Measurements from ENCODE around the gene GSTM2. TPM values are rescaled to one million over a fixed set of nuclear protein-coding genes. Genes with fewer than 3 reads are reported as not detected.

Gene GSTM2
- total RNA-seq, 1 donor from 2014 or later, result 76.9 TPM

DNA sequence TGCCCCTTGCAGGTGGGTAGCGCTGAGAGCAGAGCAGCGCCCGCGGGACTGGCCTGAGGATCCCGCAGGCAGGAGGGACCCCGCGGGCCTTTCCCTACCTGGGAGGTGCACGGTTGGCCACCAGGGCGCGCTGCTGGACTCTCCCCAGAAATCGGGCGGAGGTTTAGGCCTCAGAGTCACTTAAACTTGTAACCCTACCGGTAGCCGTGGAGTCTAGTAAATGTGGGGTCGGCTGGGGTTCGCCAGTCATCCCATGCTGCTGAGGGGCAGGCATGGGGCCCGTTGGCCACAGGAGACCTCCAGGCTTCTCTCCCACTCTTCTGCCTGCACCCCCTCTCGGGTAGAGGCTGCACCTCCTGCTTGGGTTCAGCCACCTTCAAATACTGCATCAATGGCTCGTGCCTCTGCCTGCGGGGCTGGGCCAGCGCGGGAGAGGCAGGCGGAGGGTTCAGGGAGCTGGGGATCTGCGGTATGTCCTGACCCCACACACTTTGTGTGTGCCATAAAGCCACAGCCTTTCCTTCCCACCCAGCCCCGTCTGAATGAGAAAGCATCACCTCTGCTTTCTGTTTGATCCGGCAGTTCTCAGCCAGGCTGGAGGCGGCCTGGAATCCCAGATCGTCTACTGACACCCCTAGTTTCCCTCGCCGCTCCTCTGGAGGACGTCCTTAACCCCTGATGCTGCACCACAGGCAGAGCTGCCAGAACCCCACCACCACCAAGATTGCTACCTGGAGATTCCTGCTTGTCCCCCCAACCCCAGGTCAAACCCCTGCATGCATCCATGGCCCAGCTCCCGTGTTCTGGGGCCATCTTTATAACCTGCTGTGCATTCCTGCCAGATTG lies 24.2 kb upstream of the GSTM2 start:
- Mint-ChIP-seq H3K27me3 (peaks cover 17% of the 10 kb centered on the region), H3K27ac (no peak overlapping the region), H3K4me1 (ENCODE audit: low read depth) (peaks cover 15% of the 10 kb centered on the region), H3K36me3 (ENCODE audit: insufficient read depth) (peaks cover 4% of the 10 kb centered on the region), H3K9me3 (ENCODE audit: low read depth) (peaks cover 11% of the 10 kb centered on the region), H3K4me3 (ENCODE audit: low read depth) (no peak overlapping the region)
- peak; percentile 88 for DNase-seq (ENCODE audit: low spot score, unreplicated experiment)
- peak; percentile 93 for TF ChIP-seq CTCF (IDR thresholded peaks at IDR 0.05; ENCODE audit: unreplicated experiment)

DNA sequence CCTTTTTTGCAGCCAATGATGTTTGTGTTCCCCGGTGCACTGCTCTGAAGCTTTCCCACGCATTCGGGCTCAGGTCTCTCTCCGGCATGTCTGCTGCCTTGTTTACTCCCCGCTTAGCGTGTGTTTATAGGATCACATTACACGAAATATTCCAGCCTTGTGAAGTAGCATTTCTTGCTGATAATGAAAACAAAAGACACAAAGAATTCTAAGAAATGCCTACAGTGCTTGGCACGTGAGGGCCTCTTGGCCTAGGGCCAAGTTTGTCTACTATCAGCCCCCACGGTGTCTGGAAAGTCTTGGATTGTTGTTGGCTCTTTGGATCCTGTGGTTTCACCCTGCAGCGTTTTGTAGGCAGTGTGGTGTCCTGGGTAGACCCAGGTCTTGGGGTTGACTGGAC lies 23.2 kb upstream of the GSTM2 start:
- H3K9me3 Mint-ChIP-seq (ENCODE audit: low read depth), result peaks cover 11% of the 10 kb centered on the region
- peaks cover 4% of the 10 kb centered on the region for H3K36me3 Mint-ChIP-seq (ENCODE audit: insufficient read depth)
- H3K27ac Mint-ChIP-seq, result peak overlapping the region; percentile 84
- H3K4me3 Mint-ChIP-seq (ENCODE audit: low read depth), result no peak overlapping the region
- TF ChIP-seq CTCF (IDR thresholded peaks at IDR 0.05; ENCODE audit: unreplicated experiment), result no peak
- DNase-seq (ENCODE audit: low spot score, unreplicated experiment), result no peak
- H3K27me3 Mint-ChIP-seq, result peaks cover 17% of the 10 kb centered on the region
- peaks cover 10% of the 10 kb centered on the region for H3K4me1 Mint-ChIP-seq (ENCODE audit: low read depth)

DNA sequence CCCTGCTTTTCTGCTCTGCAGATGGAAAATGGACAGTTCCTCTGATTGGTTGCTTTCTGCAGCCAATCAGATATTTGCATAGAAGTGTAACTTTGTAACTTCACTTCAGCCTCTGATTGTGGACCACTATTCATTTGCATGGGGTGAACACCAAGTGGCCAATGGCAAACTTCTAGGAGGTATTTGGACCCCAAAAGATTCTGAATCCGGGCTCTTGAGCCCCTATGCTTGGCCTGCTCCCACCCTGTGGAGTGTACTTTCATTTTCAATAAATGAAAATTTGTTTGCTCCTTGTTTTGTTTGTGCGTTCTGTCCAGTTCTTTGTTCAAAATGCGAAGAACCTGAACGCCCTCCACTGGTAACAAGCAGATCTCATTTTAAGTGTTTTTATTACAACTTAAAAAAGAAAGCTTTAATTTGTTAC lies 18.4 kb upstream of the GSTM2 start:
- Mint-ChIP-seq H3K9me3 (ENCODE audit: low read depth) (peaks cover 11% of the 10 kb centered on the region), H3K36me3 (ENCODE audit: insufficient read depth) (peaks cover 4% of the 10 kb centered on the region), H3K27ac (no peak overlapping the region), H3K4me1 (ENCODE audit: low read depth) (peaks cover 15% of the 10 kb centered on the region), H3K27me3 (peaks cover 29% of the 10 kb centered on the region), H3K4me3 (ENCODE audit: low read depth) (no peak overlapping the region)
- no peak for DNase-seq (ENCODE audit: low spot score, unreplicated experiment)
- TF ChIP-seq CTCF (IDR thresholded peaks at IDR 0.05; ENCODE audit: unreplicated experiment), result no peak

DNA sequence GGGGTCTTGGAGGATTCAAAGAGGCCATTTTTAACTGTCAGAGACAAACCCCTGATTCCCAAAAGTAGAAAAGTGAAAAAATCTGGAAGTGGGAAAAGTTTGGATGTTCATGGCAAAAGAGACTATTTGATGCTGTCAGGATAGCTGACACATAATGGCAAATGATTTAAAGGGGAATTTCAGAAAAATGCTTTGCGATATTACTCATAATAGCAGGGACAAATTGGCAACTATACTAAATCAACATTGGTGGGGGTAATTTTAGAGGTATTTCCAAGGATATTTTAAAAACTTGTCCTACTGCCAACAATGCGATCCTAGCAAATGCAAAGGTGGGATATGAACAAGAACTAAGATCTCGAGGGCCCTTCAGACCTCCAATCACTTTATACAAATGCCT lies 17.2 kb upstream of the GSTM2 start:
- no peak for TF ChIP-seq CTCF (IDR thresholded peaks at IDR 0.05; ENCODE audit: unreplicated experiment)
- H3K4me1 Mint-ChIP-seq (ENCODE audit: low read depth), result peaks cover 17% of the 10 kb centered on the region
- peaks cover 4% of the 10 kb centered on the region for H3K36me3 Mint-ChIP-seq (ENCODE audit: insufficient read depth)
- H3K4me3 Mint-ChIP-seq (ENCODE audit: low read depth), result no peak overlapping the region
- peaks cover 11% of the 10 kb centered on the region for H3K9me3 Mint-ChIP-seq (ENCODE audit: low read depth)
- DNase-seq (ENCODE audit: low spot score, unreplicated experiment), result no peak
- H3K27me3 Mint-ChIP-seq, result peaks cover 33% of the 10 kb centered on the region
- H3K27ac Mint-ChIP-seq, result no peak overlapping the region

DNA sequence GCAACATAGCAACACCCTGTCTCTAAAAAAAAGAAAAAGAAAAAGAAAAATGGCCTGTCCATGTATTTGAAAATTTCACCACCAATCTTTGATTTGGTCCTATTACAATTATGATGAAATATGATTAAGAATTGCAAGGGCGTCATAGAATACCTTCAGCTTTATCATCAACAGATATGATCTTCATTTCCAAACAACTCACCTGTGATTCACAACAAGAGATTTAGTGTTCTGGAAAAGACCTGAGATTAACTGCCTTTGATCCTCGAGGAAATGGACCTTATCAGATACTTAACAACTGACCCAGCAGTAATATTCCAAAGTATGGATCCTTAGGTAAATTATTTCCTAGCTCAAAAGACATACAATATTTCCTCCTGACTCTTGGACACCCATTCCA lies 15.5 kb upstream of the GSTM2 start:
- no peaks in the 10 kb centered on the region for H3K36me3 Mint-ChIP-seq (ENCODE audit: insufficient read depth)
- H3K4me1 Mint-ChIP-seq (ENCODE audit: low read depth), result peaks cover 20% of the 10 kb centered on the region
- no peak overlapping the region for H3K27ac Mint-ChIP-seq
- H3K27me3 Mint-ChIP-seq, result peaks cover 33% of the 10 kb centered on the region
- no peak for TF ChIP-seq CTCF (IDR thresholded peaks at IDR 0.05; ENCODE audit: unreplicated experiment)
- H3K4me3 Mint-ChIP-seq (ENCODE audit: low read depth), result no peak overlapping the region
- peaks cover 2% of the 10 kb centered on the region for H3K9me3 Mint-ChIP-seq (ENCODE audit: low read depth)
- DNase-seq (ENCODE audit: low spot score, unreplicated experiment), result no peak
